Sigmoid colon (tissue), 7 donors: ENCODE results near the gene P2RY12. TPM values are rescaled to one million over a fixed set of nuclear protein-coding genes. Genes with fewer than 3 reads are reported as not detected.

ENCODE experiments used
- DNase-seq: peaks from one replicate; pipeline ENCODE4 v3.0.0-alpha.2; 2019
- H3K27ac ChIP-seq, 4 donors: fragments of 200-600 bp; sonication (generic); one replicate each; pipeline ENCODE4 v1.5.1; 2016 to 2019; ENCODE audit warnings: mild to moderate bottlenecking in 1 of 4
- H3K27me3 ChIP-seq, 3 donors: fragments of 200-600 bp; sonication (generic); one replicate each; pipeline ENCODE4 v1.5.1; 2019; ENCODE audit warnings: mild to moderate bottlenecking in 1 of 3
- H3K36me3 ChIP-seq, 4 donors: fragments of 200-600 bp; sonication (generic); one replicate each; pipeline ENCODE4 v1.5.1; 2016 to 2019
- H3K4me1 ChIP-seq, 4 donors: fragments of 200-600 bp; sonication (generic); one replicate each; pipeline ENCODE4 v1.5.1; 2017 to 2019
- H3K4me3 ChIP-seq, 4 donors: fragments of 200-600 bp; sonication (generic); one replicate each; pipeline ENCODE4 v1.5.1; 2017 to 2019; ENCODE audit warnings: mild to moderate bottlenecking in 2 of 4, moderate library complexity in 1 of 4
- H3K9me3 ChIP-seq, 4 donors: fragments of 200-600 bp in 3 of 4; sonication (generic) in 3 of 4; one replicate each; pipeline versions ENCODE4 v1.5.1 to v1.6.1; 2013 to 2019
- CTCF ChIP-seq, 4 experiments: fragments of 450-650 bp in 3 of 4; fragments of 200-600 bp in 1 of 4; IDR thresholded peaks; one replicate each; pipeline ENCODE4 v1.5.1; 2016 to 2019; ENCODE audit warnings: antibody characterized with exemption in 4 of 4, mild to moderate bottlenecking in 3 of 4, moderate library complexity in 2 of 4
- EP300 ChIP-seq, 4 donors: sonication (generic); formaldehyde crosslinking; IDR thresholded peaks; one replicate each; pipeline ENCODE4 v1.6.1; 2017; ENCODE audit warnings: antibody characterized with exemption in 4 of 4
- POLR2A ChIP-seq, 2 donors: fragments of 450-650 bp; IDR thresholded peaks; one replicate each; pipeline ENCODE4 v1.6.1; 2016; ENCODE audit warnings: antibody characterized with exemption in 2 of 2, mild to moderate bottlenecking in 2 of 2, moderate library complexity in 2 of 2
- POLR2AphosphoS5 ChIP-seq, 4 donors: sonication (generic); formaldehyde crosslinking; IDR thresholded peaks; one replicate each; pipeline ENCODE4 v1.6.1; 2017; ENCODE audit warnings: antibody characterized with exemption in 4 of 4
- WGBS, 2 donors: extraction: QIAGEN DNeasy Blood & Tissue Kit; methylation state at CpG; one replicate each; pipeline ENCODE4 v1.1.7; 2013; 5-methylcytosine and 5-hydroxymethylcytosine counted together
- intact Hi-C: fragments of 100-400 bp; cut with DNase I; formaldehyde crosslinking; loops from one replicate; pipeline ENCODE4 v1.15.1; 2023
- polyA plus RNA-seq, 3 donors: library from polyadenylated mRNA; stranded (reverse); fragments of 200-250 nt; gene quantifications; one replicate each; pipeline ENCODE4 v1.2.3, GENCODE V29; 2013
- total RNA-seq, 4 donors: library from RNA; depleted of rRNA; stranded (reverse); fragments of >200 nt; gene quantifications; one replicate each; pipeline ENCODE4 v1.1.0, GENCODE V29; 2016
- donor health status: healthy with polysubstance abuse.
- donor health status: Bipolar disorder and iron deficiency.
- donor health status: healthy.

Gene P2RY12
- total and polyA plus RNA-seq, 7 donors = 0.60 to 9.3 (median 2.1) TPM

- Histone ChIP-seq H3K27me3 (no peaks in the 10 kb centered on the region), H3K36me3 (no peaks in the 10 kb centered on the region), H3K4me3 (no peak overlapping the region), H3K9me3 (no peaks in the 10 kb centered on the region), H3K4me1 (peaks cover 0 to 9% (median 2%) of the 10 kb centered on the region in 4 donors), H3K27ac (no peak overlapping the region)
- 37 to 93% methylated on average over 1 of the region's 1 CpG for WGBS, 2 donors
- DNase-seq = no peak
- no peak for TF ChIP-seq EP300 (IDR thresholded peaks at IDR 0.05)
- intact Hi-C loops = no loop called here
These were observed 30.7 kb upstream of the P2RY12 start for GRCh38 chr3:151415289-151415688.

- intact Hi-C loops = no loop called here
- no peaks in the 10 kb centered on the region for H3K27me3 ChIP-seq
- no peak for DNase-seq
- no peak overlapping the region for H3K27ac ChIP-seq
- TF ChIP-seq EP300 (IDR thresholded peaks at IDR 0.05) = no peak
- peaks cover 0 to 9% (median 2%) of the 10 kb centered on the region in 4 donors for H3K4me1 ChIP-seq
- H3K36me3 ChIP-seq = no peaks in the 10 kb centered on the region
- no peaks in the 10 kb centered on the region for H3K9me3 ChIP-seq
- no peak overlapping the region for H3K4me3 ChIP-seq
- 91% methylated on average over 5 of the region's 5 CpGs for WGBS, 2 donors
These were observed 28.4 kb upstream of the P2RY12 start for GRCh38 chr3:151412989-151413388.

- no peak for DNase-seq
- H3K36me3 ChIP-seq = no peaks in the 10 kb centered on the region
- WGBS, 2 donors = 86 to 89% methylated on average over 9 of the region's 9 CpGs
- H3K27ac ChIP-seq = no peak overlapping the region
- H3K9me3 ChIP-seq = no peaks in the 10 kb centered on the region
- no peaks in the 10 kb centered on the region for H3K27me3 ChIP-seq
- intact Hi-C loops = no loop called here
- no peak overlapping the region for H3K4me3 ChIP-seq
- no peak for TF ChIP-seq EP300 (IDR thresholded peaks at IDR 0.05)
- TF ChIP-seq POLR2A (IDR thresholded peaks at IDR 0.05) = no peak
- no peak for TF ChIP-seq POLR2AphosphoS5 (IDR thresholded peaks at IDR 0.05)
- no peak for TF ChIP-seq CTCF (IDR thresholded peaks at IDR 0.05)
- peaks cover 0 to 9% (median 2%) of the 10 kb centered on the region in 4 donors for H3K4me1 ChIP-seq
These were observed 26.5 kb upstream of the P2RY12 start for GRCh38 chr3:151410891-151411559.

GRCh38 chr3:151407928-151408327 lies 23.4 kb upstream of the P2RY12 start:
- TF ChIP-seq EP300 (IDR thresholded peaks at IDR 0.05) = no peak
- no peak for TF ChIP-seq CTCF (IDR thresholded peaks at IDR 0.05)
- TF ChIP-seq POLR2A (IDR thresholded peaks at IDR 0.05) = no peak
- TF ChIP-seq POLR2AphosphoS5 (IDR thresholded peaks at IDR 0.05) = no peak
- Histone ChIP-seq H3K4me3 (no peak overlapping the region), H3K9me3 (no peaks in the 10 kb centered on the region), H3K27ac (no peak overlapping the region), H3K4me1 (peaks cover 0 to 12% (median 2%) of the 10 kb centered on the region in 4 donors), H3K27me3 (no peaks in the 10 kb centered on the region), H3K36me3 (no peaks in the 10 kb centered on the region)
- intact Hi-C loops = no loop called here
- DNase-seq = no peak
- 94 to 96% methylated on average over 2 of the region's 2 CpGs for WGBS, 2 donors

GRCh38 chr3:151404316-151404715 lies 19.8 kb upstream of the P2RY12 start:
- no peaks in the 10 kb centered on the region for H3K9me3 ChIP-seq
- H3K4me1 ChIP-seq = peaks cover 0 to 3% (median 0%) of the 10 kb centered on the region in 4 donors
- H3K27ac ChIP-seq = no peak overlapping the region
- no peak overlapping the region for H3K4me3 ChIP-seq
- no peak for TF ChIP-seq CTCF (IDR thresholded peaks at IDR 0.05)
- peak in 3 of 4 donors; percentile 28 to 71 (median 40) for TF ChIP-seq POLR2AphosphoS5 (IDR thresholded peaks at IDR 0.05)
- intact Hi-C loops = no loop called here
- 29 to 33% methylated on average over 1 of the region's 1 CpG for WGBS, 2 donors
- DNase-seq = no peak
- H3K27me3 ChIP-seq = no peaks in the 10 kb centered on the region
- no peaks in the 10 kb centered on the region for H3K36me3 ChIP-seq

- Histone ChIP-seq H3K9me3 (no peaks in the 10 kb centered on the region), H3K27ac (no peak overlapping the region), H3K4me1 (peaks cover 0 to 3% (median 0%) of the 10 kb centered on the region in 4 donors), H3K36me3 (no peaks in the 10 kb centered on the region), H3K27me3 (no peaks in the 10 kb centered on the region), H3K4me3 (no peak overlapping the region)
- no peak for DNase-seq
- 92 to 95% methylated on average over 2 of the region's 2 CpGs for WGBS, 2 donors
- TF ChIP-seq POLR2AphosphoS5 (IDR thresholded peaks at IDR 0.05) = no peak
- intact Hi-C loops = no loop called here
These were observed 18.7 kb upstream of the P2RY12 start for GRCh38 chr3:151403246-151403645.
